Endothelial cell of hepatic sinusoid (primary cell): Measurements from ENCODE around the gene CA10.

Experiments used
- in situ Hi-C: cut with HindIII; loops from 2 replicates; pipeline ENCODE4 v1.10.0; 2017; ENCODE audit warnings: low sequenced_read_pairs

CA10 gene

GRCh38 chr17:52049051-52049450, 109.5 kb downstream of the CA10 start:
- in situ Hi-C loops = no loop called here

GRCh38 chr17:52048137-52048898, 110.2 kb downstream of the CA10 start:
- in situ Hi-C loops = no loop called here

- in situ Hi-C loops = no loop called here
These were observed 111.4 kb downstream of the CA10 start for GRCh38 chr17:52047086-52047485.

- in situ Hi-C loops = no loop called here
These were observed 117.3 kb downstream of the CA10 start for GRCh38 chr17:52041123-52041617.

- in situ Hi-C loops = no loop called here
These were observed 122.1 kb downstream of the CA10 start for GRCh38 chr17:52036416-52036815.

- in situ Hi-C loops = no loop called here
These were observed 123.1 kb downstream of the CA10 start for GRCh38 chr17:52035336-52035915.

GRCh38 chr17:52032454-52032853, 126.1 kb downstream of the CA10 start:
- in situ Hi-C loops = no loop called here

GRCh38 chr17:52030052-52030451, 128.5 kb downstream of the CA10 start:
- in situ Hi-C loops = no loop called here

GRCh38 chr17:52027620-52028295, 130.8 kb downstream of the CA10 start:
- in situ Hi-C loops = no loop called here

- in situ Hi-C loops = no loop called here
These were observed 131.4 kb downstream of the CA10 start for GRCh38 chr17:52027081-52027480.

- in situ Hi-C loops = no loop called here
These were observed 132.4 kb downstream of the CA10 start for GRCh38 chr17:52026075-52026474.

- in situ Hi-C loops = no loop called here
These were observed 133.3 kb downstream of the CA10 start for GRCh38 chr17:52025236-52025635.

- in situ Hi-C loops = no loop called here
These were observed 134.1 kb downstream of the CA10 start for GRCh38 chr17:52024300-52024870.

GRCh38 chr17:52011064-52011463, 147.4 kb downstream of the CA10 start:
- in situ Hi-C loops = no loop called here

- in situ Hi-C loops = no loop called here
These were observed 158.9 kb downstream of the CA10 start for GRCh38 chr17:51999654-52000053.

GRCh38 chr17:51997723-51998122, 160.8 kb downstream of the CA10 start:
- in situ Hi-C loops = no loop called here

- in situ Hi-C loops = no loop called here
These were observed 162.6 kb downstream of the CA10 start for GRCh38 chr17:51995797-51996403.

GRCh38 chr17:51992864-51993416, 165.6 kb downstream of the CA10 start:
- in situ Hi-C loops = no loop called here

- in situ Hi-C loops = no loop called here
These were observed 187.4 kb downstream of the CA10 start for GRCh38 chr17:51971121-51971520.

- in situ Hi-C loops = no loop called here
These were observed 196.8 kb downstream of the CA10 start for GRCh38 chr17:51961689-51962088.

- in situ Hi-C loops = no loop called here
These were observed 200.7 kb downstream of the CA10 start for GRCh38 chr17:51957786-51958185.
